Epidermal melanocyte (primary cell): ENCODE data around the gene TTLL1.
"Not testable (repeated sequence)": the region's sequence is repeated elsewhere in the genome, so short reads cannot be mapped to it uniquely, and the experiment has no call there.

Experiments
- DNase-seq: peaks from one replicate; pipeline ENCODE4 v3.0.0; 2011; ENCODE audit warnings: low spot score; ENCODE audit not compliant: insufficient read length

Gene TTLL1

DNA sequence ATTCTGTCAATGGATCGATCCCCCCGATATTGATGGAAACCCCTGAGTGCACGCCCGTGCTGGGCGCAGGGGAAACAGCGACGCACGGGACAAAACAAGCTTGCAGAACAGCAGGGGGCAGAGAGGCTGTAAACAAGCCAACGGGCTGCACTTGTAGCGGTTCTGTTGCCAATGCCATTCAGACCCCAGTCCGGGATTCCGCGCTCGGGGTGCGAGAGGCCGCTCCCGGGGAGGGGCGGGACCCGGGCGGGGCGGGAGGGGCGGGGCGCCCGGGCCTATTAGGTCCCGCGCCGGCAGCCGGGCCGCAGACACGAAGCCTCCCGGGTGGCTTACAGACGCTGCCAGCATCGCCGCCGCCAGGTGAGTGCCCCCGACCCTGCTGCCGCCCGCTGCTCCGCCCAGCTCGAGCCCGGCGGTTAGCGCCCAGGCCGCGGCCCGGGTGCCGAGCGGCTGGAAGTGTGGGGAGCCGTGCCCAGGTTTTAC lies 21.3 kb upstream of the TTLL1 start, which contains the start of gene BIK:
TSS of gene BIK (plus strand) at position 307 of the 483 bp plus-strand sequence. CDS start 13,273 bp downstream, outside the sequence.
- DNase-seq = no peak

DNA sequence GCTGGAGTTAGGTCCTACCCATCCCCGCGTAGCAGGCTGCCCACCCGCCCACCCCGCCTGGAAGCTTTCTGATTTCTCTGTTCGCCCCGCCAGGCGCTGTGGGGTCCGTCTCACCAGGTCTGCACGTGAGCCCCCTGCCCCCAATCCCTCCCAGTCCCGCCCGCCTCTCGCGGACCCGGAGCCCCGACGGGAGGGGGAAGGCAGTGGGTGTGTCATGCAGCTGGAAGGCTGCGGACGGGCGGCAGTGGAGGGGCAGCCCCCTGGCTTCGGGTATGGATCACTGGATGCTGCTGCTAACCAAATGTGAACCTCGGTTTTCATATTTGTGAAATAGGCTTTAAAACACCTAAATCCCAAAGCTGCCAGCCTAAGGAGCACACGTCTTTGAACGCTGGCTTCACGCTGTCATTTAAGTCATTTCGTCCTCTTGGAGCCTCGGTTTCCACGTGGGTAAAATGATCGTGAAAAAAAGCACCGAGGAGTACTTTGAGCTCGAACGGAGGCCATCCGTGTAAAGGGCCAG lies 20.8 kb upstream of the TTLL1 start:
- no peak for DNase-seq

- no peak for DNase-seq
These were observed 20.3 kb upstream of the TTLL1 start for GRCh38 chr22:43109511-43109910.

- no peak for DNase-seq
These were observed 17.1 kb upstream of the TTLL1 start for GRCh38 chr22:43106302-43106701.

DNA sequence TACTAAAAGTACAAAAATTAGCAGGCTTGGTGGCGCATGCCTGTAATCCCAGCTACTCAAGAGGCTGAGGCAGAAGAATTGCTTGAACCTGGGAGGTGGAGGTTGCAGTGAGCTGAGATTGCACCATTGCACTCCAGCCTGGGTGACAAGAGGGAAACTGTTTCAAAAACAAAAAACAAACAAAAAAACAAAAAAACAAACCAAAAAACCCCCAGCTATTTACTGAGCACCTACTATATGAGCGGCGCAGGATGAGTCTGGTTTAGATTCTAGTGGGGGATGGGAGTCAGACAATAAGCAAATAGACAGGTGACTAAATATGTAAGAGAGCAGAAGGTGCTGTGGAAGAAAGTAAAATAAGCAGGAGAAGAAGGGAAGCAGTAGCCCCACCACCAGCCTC lies 15.8 kb upstream of the TTLL1 start:
- not testable (repeated sequence) for DNase-seq

- not testable (repeated sequence) for DNase-seq
These were observed 14.9 kb upstream of the TTLL1 start for GRCh38 chr22:43104056-43104625.

DNA sequence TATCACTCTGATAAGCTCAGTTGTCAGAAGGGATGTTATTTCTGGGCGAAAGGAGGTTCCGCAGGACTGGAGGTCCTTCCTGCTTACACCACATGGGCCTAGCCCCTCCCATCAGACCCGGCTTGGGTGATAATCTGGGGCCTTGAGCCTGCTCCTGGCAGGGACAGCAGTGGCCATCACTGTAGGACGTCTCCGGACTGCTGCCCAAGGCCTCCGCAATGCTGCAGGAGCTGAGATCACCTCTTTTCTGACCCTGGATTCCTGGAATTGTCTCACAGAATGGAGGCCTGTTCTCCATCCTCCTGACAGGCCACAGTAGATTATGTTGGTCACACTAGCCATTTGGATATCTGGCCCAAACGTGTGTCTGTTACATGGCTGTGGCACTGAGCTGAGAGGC lies 12.1 kb upstream of the TTLL1 start:
- no peak for DNase-seq

DNA sequence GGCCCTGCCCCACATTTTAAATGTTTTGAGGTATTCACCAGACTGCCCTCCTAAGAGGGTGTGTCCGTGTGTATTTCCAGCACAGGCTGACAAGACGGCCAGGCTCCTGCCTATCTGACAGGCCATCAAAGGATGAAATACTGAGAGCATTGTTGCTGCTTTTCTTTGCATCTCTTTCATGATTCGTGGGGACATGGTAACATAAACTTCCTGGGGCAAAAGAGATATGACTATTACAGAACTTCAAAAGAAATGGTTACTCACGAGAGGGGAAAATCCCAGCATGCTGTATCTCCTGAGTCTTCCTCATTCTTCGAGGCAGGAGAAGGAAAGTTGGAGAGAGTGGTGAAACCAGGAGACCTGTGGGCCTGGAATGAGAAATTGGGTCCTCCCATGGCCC lies 11.0 kb upstream of the TTLL1 start:
- DNase-seq = no peak

- no peak for DNase-seq
These were observed 9.9 kb upstream of the TTLL1 start for GRCh38 chr22:43099095-43099494.

- DNase-seq = no peak
These were observed 9.2 kb upstream of the TTLL1 start for GRCh38 chr22:43098356-43098755.

GRCh38 chr22:43096420-43096819 lies 7.2 kb upstream of the TTLL1 start:
- DNase-seq = no peak

DNA sequence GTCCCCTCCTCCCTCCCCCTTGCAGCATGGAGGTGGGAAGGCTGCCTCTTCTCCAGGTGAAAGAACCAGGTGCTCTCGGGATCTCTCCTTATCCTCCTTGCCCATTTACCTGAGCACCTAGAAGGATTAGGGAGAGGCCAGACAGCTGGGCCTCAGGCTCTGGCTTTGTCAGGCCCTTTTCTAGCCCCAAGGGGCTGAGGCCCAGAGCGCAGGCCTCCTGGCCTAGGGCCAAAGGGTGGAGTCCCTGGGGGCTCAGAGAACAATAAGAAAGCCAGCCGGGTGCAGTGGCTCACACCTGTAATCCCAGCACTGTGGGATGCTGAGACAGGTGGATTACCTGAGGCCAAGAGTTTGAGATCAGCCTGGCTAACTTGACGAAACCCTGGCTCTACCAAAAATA lies 5.4 kb upstream of the TTLL1 start:
- DNase-seq = no peak

DNA sequence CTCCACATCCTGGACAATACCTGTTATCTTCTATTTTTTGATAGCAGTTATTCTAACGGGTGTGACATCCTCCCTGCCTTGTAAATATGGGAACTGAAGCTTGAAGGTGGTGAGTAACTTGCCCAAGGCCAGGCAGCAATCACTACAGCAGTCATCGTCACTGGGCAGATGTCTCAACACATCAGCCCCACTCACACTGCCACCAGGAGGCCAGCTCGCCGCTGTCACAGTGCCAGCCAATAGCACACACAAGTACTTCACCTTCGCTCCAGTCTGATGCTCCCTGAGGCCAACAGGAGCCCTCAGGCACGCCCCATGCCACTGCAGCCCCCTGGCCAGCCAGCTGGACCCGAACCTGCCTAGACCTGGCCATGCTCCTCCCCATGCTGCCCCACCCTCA lies 4.9 kb upstream of the TTLL1 start:
- no peak for DNase-seq

- DNase-seq = no peak
These were observed 2.9 kb upstream of the TTLL1 start for GRCh38 chr22:43092085-43092484.

GRCh38 chr22:43090130-43090789 lies 1.1 kb upstream of the TTLL1 start:
- DNase-seq = peak; percentile 85

GRCh38 chr22:43088627-43088983 lies 586 bp downstream of the TTLL1 start:
- no peak for DNase-seq

DNA sequence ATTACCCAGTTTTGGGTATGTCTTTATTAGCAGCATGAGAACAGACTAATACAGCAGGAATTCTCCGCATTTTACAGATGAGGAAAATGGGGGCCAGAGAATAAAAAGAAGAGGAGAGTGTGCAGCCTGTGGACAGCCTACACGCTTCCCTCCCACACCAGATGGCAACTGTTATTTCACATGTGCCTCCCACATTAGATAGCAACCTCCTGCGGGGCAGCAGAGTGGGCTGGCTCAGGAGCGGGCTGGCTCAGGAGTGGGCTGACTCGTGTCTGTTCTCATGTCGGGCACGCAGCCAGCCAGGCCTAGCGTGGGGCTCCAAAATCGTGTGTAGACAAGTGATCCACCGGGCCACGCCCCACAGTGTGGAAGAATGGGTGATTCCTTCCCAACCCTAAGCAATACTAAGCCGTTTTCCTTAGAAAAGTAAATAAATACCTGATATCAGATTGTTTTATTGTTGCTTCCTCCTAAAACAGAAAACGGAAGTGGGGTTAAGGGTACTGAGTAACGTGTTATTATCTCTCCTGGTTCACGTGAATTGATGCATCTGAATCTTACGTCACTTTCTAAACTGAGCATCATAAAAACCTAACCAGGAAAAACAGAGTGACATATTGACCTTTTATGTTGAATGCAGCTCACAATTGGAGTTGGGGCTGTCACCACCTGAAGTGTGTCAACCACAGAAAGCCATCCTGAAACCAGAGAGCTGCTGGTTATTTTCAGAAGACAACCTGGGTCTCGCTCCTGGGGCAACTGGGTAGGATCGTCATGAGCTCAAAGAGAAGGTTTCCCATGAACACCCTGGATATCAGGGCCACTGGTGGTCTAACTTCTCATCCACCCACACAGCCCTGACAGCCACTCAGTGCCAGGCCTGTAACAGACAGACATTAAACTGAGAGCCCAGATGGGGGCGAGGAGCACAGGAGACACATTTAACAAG lies 3.3 kb downstream of the TTLL1 start:
- no peak for DNase-seq

DNA sequence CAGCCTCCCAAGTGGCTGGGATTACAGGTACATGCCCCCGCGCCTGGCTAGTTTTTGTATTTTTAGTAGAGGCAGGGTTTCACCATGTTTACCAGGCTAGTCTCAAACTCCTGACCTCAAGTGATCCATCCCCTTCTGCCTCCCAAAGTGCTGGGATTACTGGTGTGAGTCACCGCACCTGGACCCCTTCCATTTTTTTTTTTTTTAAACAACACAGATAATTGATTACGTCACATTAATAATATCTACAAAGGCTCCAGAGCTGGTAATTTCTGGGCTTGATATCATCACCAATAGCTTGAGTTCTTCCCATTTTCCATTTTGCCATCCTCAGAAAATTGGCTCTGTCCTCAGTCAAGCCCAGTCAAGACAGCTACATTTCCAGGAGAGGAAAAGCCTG lies 7.2 kb downstream of the TTLL1 start:
- DNase-seq = no peak

- DNase-seq = no peak
These were observed 8.6 kb downstream of the TTLL1 start for GRCh38 chr22:43080616-43081015.

DNA sequence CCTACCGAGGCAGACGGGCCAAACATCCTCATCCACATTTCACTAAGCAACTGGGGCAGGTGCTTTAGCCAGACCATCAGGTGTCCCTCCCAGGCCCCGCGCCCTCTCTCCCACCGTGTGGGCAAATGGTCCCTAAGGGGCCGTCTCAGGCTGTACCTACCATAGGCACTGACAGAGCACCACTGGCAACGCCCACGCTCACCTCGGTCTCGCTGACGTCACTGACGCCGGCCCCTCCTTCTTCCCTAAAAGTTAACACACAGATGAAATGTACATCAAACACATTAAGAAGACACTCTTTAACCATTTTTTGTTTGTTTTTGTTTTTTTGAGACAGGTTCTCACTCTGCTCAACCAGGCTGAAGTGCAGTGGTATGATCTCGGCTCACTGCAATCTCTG lies 9.4 kb downstream of the TTLL1 start:
- DNase-seq = no peak

DNA sequence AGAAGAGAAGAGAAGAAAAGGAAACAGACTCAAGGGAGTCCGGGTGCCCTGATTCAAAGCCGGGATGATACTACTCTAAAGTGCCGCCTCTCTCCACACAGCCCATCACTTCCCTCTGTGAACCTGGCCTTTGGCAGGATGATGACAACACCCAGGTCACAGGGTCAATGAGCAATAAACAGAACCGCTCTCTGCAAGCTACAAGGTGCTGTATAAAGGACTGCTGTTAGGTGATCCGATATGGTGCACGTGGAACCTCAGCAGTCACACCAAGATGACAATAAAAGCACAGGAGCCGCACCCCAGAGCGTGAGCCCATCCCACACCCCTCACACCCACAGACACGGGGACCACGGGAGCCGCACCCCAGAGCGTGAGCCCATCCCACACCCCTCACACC lies 10.7 kb downstream of the TTLL1 start:
- DNase-seq = no peak
